GM12878 (cell line): ENCODE results near the gene KRT78. TPM values are rescaled to one million over a fixed set of nuclear protein-coding genes. Genes with fewer than 3 reads are reported as not detected.

Experiments used
- ATAC-seq: fragments of 200-7000 bp; cut with Tn5 transposase; 3 replicates; pipeline ENCODE4 v1.9.1; 2020; ENCODE audit warnings: mild to moderate bottlenecking, moderate library complexity
- BruUV-seq: library from RNA; stranded (reverse); fragments of 400-500 nt; replicated peaks from 2 replicates; lab custom pipeline; 2021; lab: Mats Ljungman, UMichigan
- CTCF ChIA-PET: fragments of 300-600 bp; sonication (Branson Sonifier 250); formaldehyde crosslinking; extraction: SDS; loops from one replicate; lab custom pipeline; 2021; ENCODE audit warnings: inconsistent platforms; lab: Yijun Ruan, JAX
- POLR2A ChIA-PET: fragments of 350-600 bp; formaldehyde crosslinking; extraction: SDS; loops from one replicate; lab custom pipeline; 2021; ENCODE audit warnings: inconsistent platforms; lab: Charles Lee
- RAD21 ChIA-PET: fragments of 300-600 bp; sonication (Branson Sonifier 250); formaldehyde crosslinking; loops from one replicate; lab custom pipeline; 2023; ENCODE audit warnings: antibody characterized with exemption; ENCODE audit not compliant: unreplicated experiment; lab: Charles Lee
- SMC1A ChIA-PET: fragments of 300-600 bp; sonication (Branson Sonifier 250); formaldehyde crosslinking; loops from one replicate; lab custom pipeline; 2023; ENCODE audit not compliant: unreplicated experiment, uncharacterized antibody; lab: Charles Lee
- DNase-seq: peaks from one replicate; pipeline ENCODE4 v3.0.0-alpha.2; 2011; ENCODE audit warnings: low read depth, low spot score
- FAIRE-seq: peaks from 3 replicates; lab custom pipeline; 2011; peaks lifted over from hg19 to GRCh38; lab: Jason Lieb, UNC
- H2AFZ ChIP-seq: 2 replicates; pipeline ENCODE4 v1.6.0; 2011; ENCODE audit warnings: low read depth, low read length, control low read depth; ENCODE audit not compliant: control insufficient read depth
- H3K27ac ChIP-seq: 2 replicates; pipeline ENCODE4 v1.5.1; 2011; ENCODE audit warnings: control low read depth; ENCODE audit not compliant: control insufficient read depth, insufficient read depth
- H3K27me3 ChIP-seq, 2 experiments: replicated peaks in 1 of 2; 2 replicates each; pipeline versions ENCODE4 v1.6.0 to v1.6.1; 2011; ENCODE audit warnings: low read length in 1 of 2; ENCODE audit not compliant: control insufficient read depth in 2 of 2, insufficient read depth in 2 of 2
- H3K36me3 ChIP-seq, 2 experiments: 2 replicates each; pipeline ENCODE4 v1.5.1; 2011; ENCODE audit warnings: low read length in 1 of 2; ENCODE audit not compliant: control insufficient read depth in 2 of 2, insufficient read depth in 2 of 2
- H3K4me1 ChIP-seq: 2 replicates; pipeline ENCODE4 v1.6.1; 2011; ENCODE audit warnings: mild to moderate bottlenecking, low read length, moderate library complexity, mixed read lengths; ENCODE audit not compliant: control insufficient read depth, insufficient read depth
- H3K4me2 ChIP-seq: 2 replicates; pipeline ENCODE4 v1.6.0; 2011; ENCODE audit warnings: control low read depth; ENCODE audit not compliant: control insufficient read depth, insufficient read depth
- H3K4me3 ChIP-seq: fragments of 200-600 bp; sonication (generic); 2 replicates; pipeline ENCODE4 v1.5.1; 2016
- H3K79me2 ChIP-seq: 2 replicates; pipeline ENCODE4 v1.6.0; 2011; ENCODE audit warnings: low read length; ENCODE audit not compliant: control insufficient read depth, insufficient read depth
- H3K9ac ChIP-seq: 2 replicates; pipeline ENCODE4 v1.8.0; 2011; ENCODE audit warnings: low read length, control low read depth, mixed read lengths; ENCODE audit not compliant: control insufficient read depth, insufficient read depth
- H3K9me3 ChIP-seq: replicated peaks from 3 replicates; pipeline ENCODE4 v1.5.1; 2011; ENCODE audit warnings: mild to moderate bottlenecking, low read length; ENCODE audit not compliant: control insufficient read depth, insufficient read depth
- H4K20me1 ChIP-seq: 2 replicates; pipeline ENCODE4 v1.6.0; 2011; ENCODE audit not compliant: control insufficient read depth, insufficient read depth
- DPF2 ChIP-seq: fragments of 450-650 bp; IDR thresholded peaks from 2 replicates; pipeline ENCODE4 v1.6.1; 2017; ENCODE audit warnings: mild to moderate bottlenecking
- EP300 ChIP-seq, 2 experiments: fragments of 150-350 bp in 1 of 2; IDR thresholded peaks; 2 replicates each; pipeline ENCODE4 v1.6.1; 2011 to 2012; ENCODE audit warnings: low read depth in 2 of 2, low read length in 2 of 2, borderline replicate concordance in 1 of 2, improper control_type of control experiment in 1 of 2, inconsistent platforms in 1 of 2; ENCODE audit not compliant: control insufficient read depth in 1 of 2
- HSF1 ChIP-seq: fragments of 150-350 bp; IDR thresholded peaks from 2 replicates; pipeline ENCODE4 v1.6.1; 2014; ENCODE audit warnings: mild to moderate bottlenecking, low read depth, low read length
- NBN ChIP-seq: fragments of 450-650 bp; IDR thresholded peaks from 2 replicates; pipeline ENCODE4 v1.6.1; 2016
- PAX5 ChIP-seq: IDR thresholded peaks from 2 replicates; pipeline ENCODE4 v1.6.1; 2011; ENCODE audit warnings: low read depth, low read length, borderline replicate concordance
- POLR2AphosphoS5 ChIP-seq: IDR thresholded peaks from 2 replicates; pipeline ENCODE4 v1.6.1; 2011; ENCODE audit warnings: mild to moderate bottlenecking, low read length, inconsistent platforms
- RCOR1 ChIP-seq: conservative IDR thresholded peaks from 2 replicates; pipeline ENCODE4 v1.6.1; 2012; ENCODE audit warnings: low read depth, low read length, improper control_type of control experiment
- REST ChIP-seq: IDR thresholded peaks from 2 replicates; pipeline ENCODE4 v1.6.1; 2012; ENCODE audit warnings: mild to moderate bottlenecking, low read depth, low read length
- SIN3A ChIP-seq: IDR thresholded peaks from 2 replicates; pipeline ENCODE4 v1.6.1; 2012; ENCODE audit warnings: low read depth, low read length, improper control_type of control experiment
- SREBF1 ChIP-seq: IDR thresholded peaks from 2 replicates; pipeline ENCODE4 v1.6.1; 2012; ENCODE audit warnings: mild to moderate bottlenecking, low read length
- ZNF384 ChIP-seq: IDR thresholded peaks from 2 replicates; pipeline ENCODE4 v1.6.1; 2012; ENCODE audit warnings: low read depth, mild to moderate bottlenecking, low read length, improper control_type of control experiment, borderline replicate concordance
- ZSCAN29 ChIP-seq: fragments of 450-650 bp; IDR thresholded peaks from 2 replicates; pipeline ENCODE4 v1.6.1; 2017; ENCODE audit warnings: mild to moderate bottlenecking, moderate library complexity
- WGBS: methylation state at CpG from one replicate; pipeline ENCODE4 v1.1.6; 2016; ENCODE audit warnings: low lambda C conversion rate; ENCODE audit not compliant: insufficient replicate concordance, insufficient coverage; ENCODE audit errors: missing lambda C conversion rate; 5-methylcytosine and 5-hydroxymethylcytosine counted together
- in situ Hi-C: fragments of 300-500 bp; cut with MboI; formaldehyde crosslinking; loops from 9 replicates; pipeline ENCODE4 v1.14.3; 2018; ENCODE audit warnings: mixed read lengths
- intact Hi-C: fragments of 100-400 bp; cut with micrococcal nuclease; formaldehyde crosslinking; loops from one replicate; pipeline ENCODE4 v1.14.2; 2022; ENCODE audit not compliant: unreplicated experiment
- polyA plus RNA-seq, 11 experiments: library from polyadenylated mRNA; depleted of rRNA in 4 of 11; unstranded in 6 of 11; stranded (reverse) in 5 of 11; fragments of >200 nt; fragmentation: Nextera tagmentation in 4 of 11; fragmentation: Illumina TruSeq in 1 of 11; extraction: Ambion mirVana in 4 of 11; extraction: Trizol in 1 of 11; gene quantifications; 1 replicate in 1 of 11; 2 replicates in 10 of 11; pipeline versions ENCODE4 v1.2.1 to v1.2.3, GENCODE V29; 2011 to 2016; ENCODE audit warnings: inconsistent platforms in 2 of 11, missing spikeins in 2 of 11, low read depth in 1 of 11
- total RNA-seq, 4 experiments: library from RNA; depleted of rRNA in 3 of 4; stranded (reverse); fragments of >200 nt in 3 of 4; fragmentation: Illumina TruSeq in 1 of 4; extraction: Trizol in 1 of 4; gene quantifications; 2 replicates each; pipeline versions ENCODE4 v1.2.1 to v1.2.3, GENCODE V29; 2013 to 2021
- TF ChIP-seq, protein P1 (sequence below): fragments of 450-650 bp; formaldehyde crosslinking; IDR thresholded peaks from 2 replicates; pipeline ENCODE4 v1.4.0; 2020; ENCODE audit warnings: mild to moderate bottlenecking, moderate library complexity
- TF ChIP-seq, protein P2 (sequence below): fragments of 450-650 bp; IDR thresholded peaks from 2 replicates; pipeline ENCODE4 v1.6.1; 2017; ENCODE audit warnings: low read depth, mild to moderate bottlenecking, moderate library complexity

The KRT78 gene
- total and polyA plus RNA-seq, 10 of the 15 experiments (the other 5 are each of a cell fraction or from before 2014, with no cell fraction given), result 0.07 TPM; not detected in 9

GRCh38 chr12:52798003-52798670 is 50.7 kb downstream of the KRT78 start:
- RAD21 ChIA-PET, result no interaction called here
- H4K20me1 ChIP-seq, result no peaks in the 10 kb centered on the region
- peaks cover 0 to 2% of the 10 kb centered on the region in 2 experiments; a peak in 1 of 4 replicates for H3K27me3 ChIP-seq
- BruUV-seq, result no TSS peak
- H3K79me2 ChIP-seq, result no peaks in the 10 kb centered on the region
- H3K9me3 ChIP-seq, result no peaks in the 10 kb centered on the region
- no peak overlapping the region for H3K4me2 ChIP-seq
- H3K4me1 ChIP-seq, result no peaks in the 10 kb centered on the region
- H3K27ac ChIP-seq, result no peak overlapping the region
- in situ Hi-C loops, result no loop called here
- POLR2A ChIA-PET, result no interaction called here
- WGBS, result 23% methylated on average over 4 of the region's 4 CpGs
- H2AFZ ChIP-seq, result no peak overlapping the region
- CTCF ChIA-PET, result interaction anchor here (1.1 kb wide), 1 partner anchor 73 kb away, joined by 4 read pairs; no protein-coding TSS in a partner anchor
- DNase-seq (no peak), FAIRE-seq (no peak), ATAC-seq (no peak)
- no peak overlapping the region for H3K4me3 ChIP-seq
- H3K36me3 ChIP-seq, result no peaks in the 10 kb centered on the region
- intact Hi-C loops, result no loop called here
- SMC1A ChIA-PET, result no interaction called here
- no peak overlapping the region for H3K9ac ChIP-seq
- TF ChIP-seq EP300 (IDR thresholded peaks at IDR 0.05; ENCODE audit: borderline replicate concordance in 1 of 2, control insufficient read depth in 1 of 2, low read depth in 2 of 2, low read length in 2 of 2), result no peak
- no peak for TF ChIP-seq HSF1
- no peak for TF ChIP-seq PAX5
- TF ChIP-seq RCOR1, result no peak
- TF ChIP-seq, protein P1, sequence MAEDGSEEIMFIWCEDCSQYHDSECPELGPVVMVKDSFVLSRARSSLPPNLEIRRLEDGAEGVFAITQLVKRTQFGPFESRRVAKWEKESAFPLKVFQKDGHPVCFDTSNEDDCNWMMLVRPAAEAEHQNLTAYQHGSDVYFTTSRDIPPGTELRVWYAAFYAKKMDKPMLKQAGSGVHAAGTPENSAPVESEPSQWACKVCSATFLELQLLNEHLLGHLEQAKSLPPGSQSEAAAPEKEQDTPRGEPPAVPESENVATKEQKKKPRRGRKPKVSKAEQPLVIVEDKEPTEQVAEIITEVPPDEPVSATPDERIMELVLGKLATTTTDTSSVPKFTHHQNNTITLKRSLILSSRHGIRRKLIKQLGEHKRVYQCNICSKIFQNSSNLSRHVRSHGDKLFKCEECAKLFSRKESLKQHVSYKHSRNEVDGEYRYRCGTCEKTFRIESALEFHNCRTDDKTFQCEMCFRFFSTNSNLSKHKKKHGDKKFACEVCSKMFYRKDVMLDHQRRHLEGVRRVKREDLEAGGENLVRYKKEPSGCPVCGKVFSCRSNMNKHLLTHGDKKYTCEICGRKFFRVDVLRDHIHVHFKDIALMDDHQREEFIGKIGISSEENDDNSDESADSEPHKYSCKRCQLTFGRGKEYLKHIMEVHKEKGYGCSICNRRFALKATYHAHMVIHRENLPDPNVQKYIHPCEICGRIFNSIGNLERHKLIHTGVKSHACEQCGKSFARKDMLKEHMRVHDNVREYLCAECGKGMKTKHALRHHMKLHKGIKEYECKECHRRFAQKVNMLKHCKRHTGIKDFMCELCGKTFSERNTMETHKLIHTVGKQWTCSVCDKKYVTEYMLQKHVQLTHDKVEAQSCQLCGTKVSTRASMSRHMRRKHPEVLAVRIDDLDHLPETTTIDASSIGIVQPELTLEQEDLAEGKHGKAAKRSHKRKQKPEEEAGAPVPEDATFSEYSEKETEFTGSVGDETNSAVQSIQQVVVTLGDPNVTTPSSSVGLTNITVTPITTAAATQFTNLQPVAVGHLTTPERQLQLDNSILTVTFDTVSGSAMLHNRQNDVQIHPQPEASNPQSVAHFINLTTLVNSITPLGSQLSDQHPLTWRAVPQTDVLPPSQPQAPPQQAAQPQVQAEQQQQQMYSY (CRISPR knock-in tag), result no peak
- no peak for TF ChIP-seq ZNF384
- no peak for TF ChIP-seq NBN
- TF ChIP-seq POLR2AphosphoS5, result no peak
- TF ChIP-seq ZSCAN29, result no peak
- TF ChIP-seq SIN3A, result no peak
- TF ChIP-seq SREBF1, result no peak
- no peak for TF ChIP-seq REST
- TF ChIP-seq DPF2, result no peak
- TF ChIP-seq, protein P2, sequence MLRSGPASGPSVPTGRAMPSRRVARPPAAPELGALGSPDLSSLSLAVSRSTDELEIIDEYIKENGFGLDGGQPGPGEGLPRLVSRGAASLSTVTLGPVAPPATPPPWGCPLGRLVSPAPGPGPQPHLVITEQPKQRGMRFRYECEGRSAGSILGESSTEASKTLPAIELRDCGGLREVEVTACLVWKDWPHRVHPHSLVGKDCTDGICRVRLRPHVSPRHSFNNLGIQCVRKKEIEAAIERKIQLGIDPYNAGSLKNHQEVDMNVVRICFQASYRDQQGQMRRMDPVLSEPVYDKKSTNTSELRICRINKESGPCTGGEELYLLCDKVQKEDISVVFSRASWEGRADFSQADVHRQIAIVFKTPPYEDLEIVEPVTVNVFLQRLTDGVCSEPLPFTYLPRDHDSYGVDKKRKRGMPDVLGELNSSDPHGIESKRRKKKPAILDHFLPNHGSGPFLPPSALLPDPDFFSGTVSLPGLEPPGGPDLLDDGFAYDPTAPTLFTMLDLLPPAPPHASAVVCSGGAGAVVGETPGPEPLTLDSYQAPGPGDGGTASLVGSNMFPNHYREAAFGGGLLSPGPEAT, result no peak
